ENCODE results near the gene TASL.

- TF ChIP-seq YY1 (tag by site-specific recombination; IDR thresholded peaks at IDR 0.05) (no peak), ZNF274 (IDR thresholded peaks at IDR 0.05; ENCODE audit: low read length) (no peak), ZNF274 (tag by site-specific recombination; IDR thresholded peaks at IDR 0.05; ENCODE audit: borderline replicate concordance) (no peak), ZNF133 (tag by site-specific recombination; IDR thresholded peaks at IDR 0.05) (no peak), ZNF112 (tag by site-specific recombination; IDR thresholded peaks at IDR 0.05) (no peak), ZNF350 (tag by site-specific recombination; IDR thresholded peaks at IDR 0.05) (no peak), ZNF175 (tag by site-specific recombination; IDR thresholded peaks at IDR 0.05) (no peak), TCF7L2 (IDR thresholded peaks at IDR 0.05; ENCODE audit: borderline replicate concordance, low read depth, low read length) (no peak), ZNF10 (tag by site-specific recombination; IDR thresholded peaks at IDR 0.05) (no peak), ZNF121 (tag by site-specific recombination; IDR thresholded peaks at IDR 0.05) (no peak)
- TF ChIP-seq, protein P1, sequence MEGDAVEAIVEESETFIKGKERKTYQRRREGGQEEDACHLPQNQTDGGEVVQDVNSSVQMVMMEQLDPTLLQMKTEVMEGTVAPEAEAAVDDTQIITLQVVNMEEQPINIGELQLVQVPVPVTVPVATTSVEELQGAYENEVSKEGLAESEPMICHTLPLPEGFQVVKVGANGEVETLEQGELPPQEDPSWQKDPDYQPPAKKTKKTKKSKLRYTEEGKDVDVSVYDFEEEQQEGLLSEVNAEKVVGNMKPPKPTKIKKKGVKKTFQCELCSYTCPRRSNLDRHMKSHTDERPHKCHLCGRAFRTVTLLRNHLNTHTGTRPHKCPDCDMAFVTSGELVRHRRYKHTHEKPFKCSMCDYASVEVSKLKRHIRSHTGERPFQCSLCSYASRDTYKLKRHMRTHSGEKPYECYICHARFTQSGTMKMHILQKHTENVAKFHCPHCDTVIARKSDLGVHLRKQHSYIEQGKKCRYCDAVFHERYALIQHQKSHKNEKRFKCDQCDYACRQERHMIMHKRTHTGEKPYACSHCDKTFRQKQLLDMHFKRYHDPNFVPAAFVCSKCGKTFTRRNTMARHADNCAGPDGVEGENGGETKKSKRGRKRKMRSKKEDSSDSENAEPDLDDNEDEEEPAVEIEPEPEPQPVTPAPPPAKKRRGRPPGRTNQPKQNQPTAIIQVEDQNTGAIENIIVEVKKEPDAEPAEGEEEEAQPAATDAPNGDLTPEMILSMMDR (tag by site-specific recombination; IDR thresholded peaks at IDR 0.05): no peak
- TF ChIP-seq, protein P2, sequence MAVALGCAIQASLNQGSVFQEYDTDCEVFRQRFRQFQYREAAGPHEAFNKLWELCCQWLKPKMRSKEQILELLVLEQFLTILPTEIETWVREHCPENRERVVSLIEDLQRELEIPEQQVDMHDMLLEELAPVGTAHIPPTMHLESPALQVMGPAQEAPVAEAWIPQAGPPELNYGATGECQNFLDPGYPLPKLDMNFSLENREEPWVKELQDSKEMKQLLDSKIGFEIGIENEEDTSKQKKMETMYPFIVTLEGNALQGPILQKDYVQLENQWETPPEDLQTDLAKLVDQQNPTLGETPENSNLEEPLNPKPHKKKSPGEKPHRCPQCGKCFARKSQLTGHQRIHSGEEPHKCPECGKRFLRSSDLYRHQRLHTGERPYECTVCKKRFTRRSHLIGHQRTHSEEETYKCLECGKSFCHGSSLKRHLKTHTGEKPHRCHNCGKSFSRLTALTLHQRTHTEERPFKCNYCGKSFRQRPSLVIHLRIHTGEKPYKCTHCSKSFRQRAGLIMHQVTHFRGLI (tag by site-specific recombination; IDR thresholded peaks at IDR 0.05): no peak
- TF ChIP-seq, protein P3, sequence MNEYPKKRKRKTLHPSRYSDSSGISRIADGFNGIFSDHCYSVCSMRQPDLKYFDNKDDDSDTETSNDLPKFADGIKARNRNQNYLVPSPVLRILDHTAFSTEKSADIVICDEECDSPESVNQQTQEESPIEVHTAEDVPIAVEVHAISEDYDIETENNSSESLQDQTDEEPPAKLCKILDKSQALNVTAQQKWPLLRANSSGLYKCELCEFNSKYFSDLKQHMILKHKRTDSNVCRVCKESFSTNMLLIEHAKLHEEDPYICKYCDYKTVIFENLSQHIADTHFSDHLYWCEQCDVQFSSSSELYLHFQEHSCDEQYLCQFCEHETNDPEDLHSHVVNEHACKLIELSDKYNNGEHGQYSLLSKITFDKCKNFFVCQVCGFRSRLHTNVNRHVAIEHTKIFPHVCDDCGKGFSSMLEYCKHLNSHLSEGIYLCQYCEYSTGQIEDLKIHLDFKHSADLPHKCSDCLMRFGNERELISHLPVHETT (tag by site-specific recombination; IDR thresholded peaks at IDR 0.05): no peak
- TF ChIP-seq, protein P4, sequence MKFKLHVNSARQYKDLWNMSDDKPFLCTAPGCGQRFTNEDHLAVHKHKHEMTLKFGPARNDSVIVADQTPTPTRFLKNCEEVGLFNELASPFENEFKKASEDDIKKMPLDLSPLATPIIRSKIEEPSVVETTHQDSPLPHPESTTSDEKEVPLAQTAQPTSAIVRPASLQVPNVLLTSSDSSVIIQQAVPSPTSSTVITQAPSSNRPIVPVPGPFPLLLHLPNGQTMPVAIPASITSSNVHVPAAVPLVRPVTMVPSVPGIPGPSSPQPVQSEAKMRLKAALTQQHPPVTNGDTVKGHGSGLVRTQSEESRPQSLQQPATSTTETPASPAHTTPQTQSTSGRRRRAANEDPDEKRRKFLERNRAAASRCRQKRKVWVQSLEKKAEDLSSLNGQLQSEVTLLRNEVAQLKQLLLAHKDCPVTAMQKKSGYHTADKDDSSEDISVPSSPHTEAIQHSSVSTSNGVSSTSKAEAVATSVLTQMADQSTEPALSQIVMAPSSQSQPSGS (tag by site-specific recombination; IDR thresholded peaks at IDR 0.05; ENCODE audit: low read depth): no peak
These were observed 47.0 kb downstream of the TASL start for GRCh38 chrX:30530606-30531005.

Data from HEK293 (cell line).